HepG2 (cell line): ENCODE data around the gene KDM5A. TPM values are rescaled to one million over a fixed set of nuclear protein-coding genes. Genes with fewer than 3 reads are reported as not detected.

Source experiments
- ATAC-seq: fragments of 200-7000 bp; cut with Tn5 transposase; 3 replicates; pipeline ENCODE4 v1.9.1; 2020; ENCODE audit warnings: mild to moderate bottlenecking, moderate library complexity
- BruUV-seq: library from RNA; stranded (reverse); fragments of 400-500 nt; replicated peaks from 2 replicates; lab custom pipeline; 2021; lab: Mats Ljungman, UMichigan
- CTCF ChIA-PET: fragments of 300-600 bp; formaldehyde crosslinking; extraction: SDS; loops from one replicate; lab custom pipeline; 2021; ENCODE audit warnings: low total read pairs, inconsistent platforms, low intra/inter-chr PET ratio; lab: Yijun Ruan, JAX
- POLR2A ChIA-PET: fragments of 350-600 bp; sonication (Branson Sonifier 250); formaldehyde crosslinking; loops from one replicate; lab custom pipeline; 2020; ENCODE audit warnings: antibody characterized with exemption, inconsistent platforms; lab: Yijun Ruan, JAX
- DNase-seq: peaks from one replicate; pipeline ENCODE4 v3.0.0-alpha.2; 2015; ENCODE audit warnings: low spot score
- FAIRE-seq: peaks from 3 replicates; lab custom pipeline; 2011; peaks lifted over from hg19 to GRCh38; lab: Jason Lieb, UNC
- H2AFZ ChIP-seq: one replicate; pipeline ENCODE4 v1.6.1; 2011; ENCODE audit warnings: low read length, inconsistent platforms
- H3K27ac ChIP-seq: fragments of 300-600 bp; 3 replicates; pipeline ENCODE4 v1.8.0; 2011; ENCODE audit warnings: mixed run types, mild to moderate bottlenecking, mixed read lengths, low read length, inconsistent platforms; ENCODE audit not compliant: insufficient read depth; ENCODE audit errors: extremely low read length
- H3K27me3 ChIP-seq, 2 experiments: fragments of 200-600 bp in 1 of 2; 2 replicates in 1 of 2; 3 replicates in 1 of 2; pipeline versions ENCODE4 v1.6.0 to v1.8.0; 2011; ENCODE audit warnings: low read length in 2 of 2, mild to moderate bottlenecking in 2 of 2, moderate library complexity in 2 of 2, inconsistent platforms in 1 of 2; ENCODE audit not compliant: insufficient read depth in 2 of 2, control insufficient read depth in 1 of 2
- H3K36me3 ChIP-seq, 2 experiments: fragments of 200-600 bp in 1 of 2; replicated peaks in 1 of 2; 2 replicates in 1 of 2; 3 replicates in 1 of 2; pipeline versions ENCODE4 v1.5.1 to v1.8.0; 2011; ENCODE audit warnings: low read length in 2 of 2, inconsistent platforms in 1 of 2; ENCODE audit not compliant: insufficient read depth in 2 of 2, control insufficient read depth in 1 of 2
- H3K4me1 ChIP-seq: 2 replicates; pipeline ENCODE4 v1.5.1; 2012; ENCODE audit warnings: low read length, inconsistent platforms; ENCODE audit not compliant: insufficient read depth
- H3K4me2 ChIP-seq: 2 replicates; pipeline ENCODE4 v1.6.0; 2011; ENCODE audit warnings: low read depth, low read length, inconsistent platforms
- H3K4me3 ChIP-seq, 3 experiments: fragments of 200-600 bp in 1 of 3; sonication (generic), shearing (Covaris generic) in 1 of 3; replicated peaks in 1 of 3; 2 replicates each; pipeline ENCODE4 v1.5.1; 2011 to 2016; ENCODE audit warnings: low read length in 3 of 3, inconsistent platforms in 2 of 3, low read depth in 2 of 3, mild to moderate bottlenecking in 2 of 3, control low read depth in 1 of 3, mixed read lengths in 1 of 3; ENCODE audit not compliant: insufficient read depth in 1 of 3
- H3K79me2 ChIP-seq: one replicate; pipeline ENCODE4 v1.6.1; 2011; ENCODE audit warnings: low read length, inconsistent platforms; ENCODE audit not compliant: insufficient read depth
- H3K9ac ChIP-seq: 2 replicates; pipeline ENCODE4 v1.6.0; 2011; ENCODE audit warnings: mild to moderate bottlenecking, low read depth, low read length, inconsistent platforms; ENCODE audit not compliant: insufficient read depth
- H3K9me3 ChIP-seq: 2 replicates; pipeline ENCODE4 v1.5.1; 2012; ENCODE audit warnings: mild to moderate bottlenecking, low read length
- H4K20me1 ChIP-seq: 2 replicates; pipeline ENCODE4 v1.6.0; 2011; ENCODE audit warnings: inconsistent platforms, mild to moderate bottlenecking, low read length, moderate library complexity; ENCODE audit not compliant: insufficient read depth
- CERS6 ChIP-seq: sonication (generic); formaldehyde crosslinking; IDR thresholded peaks from 2 replicates; pipeline ENCODE4 v1.5.0; 2020; ENCODE audit warnings: missing genetic modification reagents
- GLI4 ChIP-seq: sonication (generic); formaldehyde crosslinking; IDR thresholded peaks from 2 replicates; pipeline ENCODE4 v1.5.1; 2020; ENCODE audit warnings: missing genetic modification reagents, mild to moderate bottlenecking, moderate library complexity, borderline replicate concordance
- HNF1A ChIP-seq, 2 experiments: sonication (generic) in 1 of 2; formaldehyde crosslinking in 1 of 2; IDR thresholded peaks; 2 replicates each; pipeline versions ENCODE4 v1.4.0 to v1.6.1; 2016 to 2020; ENCODE audit warnings: borderline replicate concordance in 1 of 2, low read depth in 1 of 2, mild to moderate bottlenecking in 1 of 2, missing genetic modification reagents in 1 of 2
- NFE2 ChIP-seq: sonication (generic); formaldehyde crosslinking; IDR thresholded peaks from 2 replicates; pipeline ENCODE4 v1.4.0; 2020; ENCODE audit warnings: missing genetic modification reagents
- PHB2 ChIP-seq: fragments of 450-650 bp; IDR thresholded peaks from 2 replicates; pipeline ENCODE4 v1.6.1; 2018; ENCODE audit not compliant: partially characterized antibody
- TBX3 ChIP-seq: fragments of 450-650 bp; IDR thresholded peaks from 2 replicates; pipeline ENCODE4 v1.6.1; 2017; ENCODE audit warnings: antibody characterized with exemption, mild to moderate bottlenecking, inconsistent platforms, borderline replicate concordance
- WIZ ChIP-seq: sonication (generic); formaldehyde crosslinking; IDR thresholded peaks from 2 replicates; pipeline ENCODE4 v1.5.1; 2020; ENCODE audit warnings: mild to moderate bottlenecking, missing genetic modification reagents
- WGBS: methylation state at CpG from one replicate; pipeline ENCODE4 v1.1.6; 2017; ENCODE audit warnings: low lambda C conversion rate; 5-methylcytosine and 5-hydroxymethylcytosine counted together
- in situ Hi-C: cut with HindIII; loops from 2 replicates; pipeline ENCODE4 v1.10.0; 2017; ENCODE audit warnings: low pct_unique_long_range_greater_than_20kb; ENCODE audit not compliant: extremely low pct_ligation_motif_present
- intact Hi-C: fragments of 100-400 bp; cut with micrococcal nuclease; formaldehyde crosslinking; loops from one replicate; pipeline ENCODE4 v1.10.0; 2022; ENCODE audit not compliant: unreplicated experiment
- polyA plus RNA-seq, 8 experiments: library from polyadenylated mRNA; depleted of rRNA in 3 of 8; stranded (reverse) in 7 of 8; unstranded in 1 of 8; fragments of >200 nt; fragmentation: Illumina TruSeq in 4 of 8; extraction: Trizol in 4 of 8; gene quantifications; 2 replicates each; pipeline versions ENCODE4 v1.2.1 to v1.2.3, GENCODE V29; 2011 to 2016; ENCODE audit warnings: low read depth in 4 of 8, missing spikeins in 1 of 8, mixed read lengths in 1 of 8; ENCODE audit not compliant: insufficient read depth in 1 of 8
- total RNA-seq, 5 experiments: library from RNA; depleted of rRNA; stranded (reverse); fragments of >200 nt; fragmentation: Illumina TruSeq; extraction: Trizol; gene quantifications; 2 replicates each; pipeline ENCODE4 v1.2.3, GENCODE V29; 2016; ENCODE audit warnings: low read depth in 1 of 5
- TF ChIP-seq, protein P1 (sequence below): sonication (generic); formaldehyde crosslinking; IDR thresholded peaks from 2 replicates; pipeline ENCODE4 v1.4.0; 2020; ENCODE audit warnings: missing genetic modification reagents, borderline replicate concordance
- TF ChIP-seq, protein P2 (sequence below): sonication (generic); formaldehyde crosslinking; IDR thresholded peaks from 2 replicates; pipeline ENCODE4 v1.5.0; 2020; ENCODE audit warnings: mild to moderate bottlenecking, missing genetic modification reagents

KDM5A gene
- total and polyA plus RNA-seq, 2 of the 13 experiments (the other 11 are each of a cell fraction or from before 2014, with no cell fraction given), result 12.0 to 29.2 TPM

- no peak for TF ChIP-seq WIZ (CRISPR knock-in tag)
- WGBS, result 55% methylated on average over 4 of the region's 4 CpGs
- H3K4me1 ChIP-seq, result peaks cover 7% of the 10 kb centered on the region; the same call in 1 of the 2 replicates
- no peaks in the 10 kb centered on the region for H4K20me1 ChIP-seq
- no TSS peak for BruUV-seq
- H3K4me3 ChIP-seq, result no peak overlapping the region
- no peak overlapping the region for H3K27ac ChIP-seq
- no peak overlapping the region for H2AFZ ChIP-seq
- ChIA-PET CTCF (no interaction called here), POLR2A (no interaction called here)
- DNase-seq (no peak), FAIRE-seq (no peak), ATAC-seq (no peak)
- no peak overlapping the region for H3K4me2 ChIP-seq
- no peaks in the 10 kb centered on the region for H3K79me2 ChIP-seq
- in situ Hi-C loops (no loop called here), intact Hi-C loops (no loop called here)
- H3K9me3 ChIP-seq, result no peaks in the 10 kb centered on the region
- H3K36me3 ChIP-seq, result no peaks in the 10 kb centered on the region
- H3K27me3 ChIP-seq, result no peaks in the 10 kb centered on the region
- no peak overlapping the region for H3K9ac ChIP-seq
These were observed 118.0 kb downstream of the KDM5A start for GRCh38 chr12:271161-271560.

DNA sequence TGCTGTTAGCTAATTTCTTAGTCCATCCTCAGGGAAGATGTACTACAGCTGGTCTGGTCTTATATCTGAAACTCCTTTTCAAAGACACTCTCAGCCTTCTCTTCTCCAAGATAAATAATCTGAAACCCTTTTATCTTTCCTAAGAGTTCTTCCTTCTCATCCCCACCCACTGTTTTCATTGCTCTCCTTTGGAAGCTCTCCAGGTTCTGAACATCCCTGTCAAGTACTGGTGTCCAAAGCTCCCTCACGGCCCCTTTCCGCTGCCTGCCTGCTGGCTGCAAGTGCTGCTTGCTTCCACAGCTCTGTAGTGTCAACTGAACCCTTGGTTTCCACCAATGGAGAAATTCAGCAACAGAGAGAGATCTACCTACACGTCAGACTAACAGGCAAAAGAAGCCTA is 119.9 kb downstream of the KDM5A start:
- H3K36me3 ChIP-seq, result no peaks in the 10 kb centered on the region
- WGBS, result 30% methylated on average over 3 of the region's 3 CpGs
- DNase-seq (no peak), ATAC-seq (peak; percentile 27), FAIRE-seq (no peak)
- POLR2A ChIA-PET, result no interaction called here
- H3K79me2 ChIP-seq, result no peaks in the 10 kb centered on the region
- CTCF ChIA-PET, result no interaction called here
- intact Hi-C loops (no loop called here), in situ Hi-C loops (no loop called here)
- BruUV-seq, result no TSS peak
- no peak overlapping the region for H3K9ac ChIP-seq
- no peak overlapping the region for H2AFZ ChIP-seq
- peaks cover 7% of the 10 kb centered on the region; the same call in 1 of the 2 replicates for H3K4me1 ChIP-seq
- no peak overlapping the region for H3K4me3 ChIP-seq
- H3K27me3 ChIP-seq, result no peaks in the 10 kb centered on the region
- H3K9me3 ChIP-seq, result no peaks in the 10 kb centered on the region
- H3K27ac ChIP-seq, result no peak overlapping the region
- H3K4me2 ChIP-seq, result no peak overlapping the region
- H4K20me1 ChIP-seq, result no peaks in the 10 kb centered on the region
- TF ChIP-seq PHB2, result no peak
- no peak for TF ChIP-seq TBX3
- TF ChIP-seq NFE2 (CRISPR knock-in tag), result no peak
- TF ChIP-seq, protein P1, sequence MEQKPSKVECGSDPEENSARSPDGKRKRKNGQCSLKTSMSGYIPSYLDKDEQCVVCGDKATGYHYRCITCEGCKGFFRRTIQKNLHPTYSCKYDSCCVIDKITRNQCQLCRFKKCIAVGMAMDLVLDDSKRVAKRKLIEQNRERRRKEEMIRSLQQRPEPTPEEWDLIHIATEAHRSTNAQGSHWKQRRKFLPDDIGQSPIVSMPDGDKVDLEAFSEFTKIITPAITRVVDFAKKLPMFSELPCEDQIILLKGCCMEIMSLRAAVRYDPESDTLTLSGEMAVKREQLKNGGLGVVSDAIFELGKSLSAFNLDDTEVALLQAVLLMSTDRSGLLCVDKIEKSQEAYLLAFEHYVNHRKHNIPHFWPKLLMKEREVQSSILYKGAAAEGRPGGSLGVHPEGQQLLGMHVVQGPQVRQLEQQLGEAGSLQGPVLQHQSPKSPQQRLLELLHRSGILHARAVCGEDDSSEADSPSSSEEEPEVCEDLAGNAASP (CRISPR knock-in tag), result no peak
- no peak for TF ChIP-seq HNF1A (IDR thresholded peaks at IDR 0.05; ENCODE audit: low read depth)
- no peak for TF ChIP-seq HNF1A (CRISPR knock-in tag; IDR thresholded peaks at IDR 0.05; ENCODE audit: borderline replicate concordance)
- TF ChIP-seq, protein P2, sequence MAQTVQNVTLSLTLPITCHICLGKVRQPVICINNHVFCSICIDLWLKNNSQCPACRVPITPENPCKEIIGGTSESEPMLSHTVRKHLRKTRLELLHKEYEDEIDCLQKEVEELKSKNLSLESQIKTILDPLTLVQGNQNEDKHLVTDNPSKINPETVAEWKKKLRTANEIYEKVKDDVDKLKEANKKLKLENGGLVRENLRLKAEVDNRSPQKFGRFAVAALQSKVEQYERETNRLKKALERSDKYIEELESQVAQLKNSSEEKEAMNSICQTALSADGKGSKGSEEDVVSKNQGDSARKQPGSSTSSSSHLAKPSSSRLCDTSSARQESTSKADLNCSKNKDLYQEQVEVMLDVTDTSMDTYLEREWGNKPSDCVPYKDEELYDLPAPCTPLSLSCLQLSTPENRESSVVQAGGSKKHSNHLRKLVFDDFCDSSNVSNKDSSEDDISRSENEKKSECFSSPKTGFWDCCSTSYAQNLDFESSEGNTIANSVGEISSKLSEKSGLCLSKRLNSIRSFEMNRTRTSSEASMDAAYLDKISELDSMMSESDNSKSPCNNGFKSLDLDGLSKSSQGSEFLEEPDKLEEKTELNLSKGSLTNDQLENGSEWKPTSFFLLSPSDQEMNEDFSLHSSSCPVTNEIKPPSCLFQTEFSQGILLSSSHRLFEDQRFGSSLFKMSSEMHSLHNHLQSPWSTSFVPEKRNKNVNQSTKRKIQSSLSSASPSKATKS (CRISPR knock-in tag), result no peak
- TF ChIP-seq GLI4 (CRISPR knock-in tag), result no peak
- no peak for TF ChIP-seq CERS6 (CRISPR knock-in tag)
